ENCODE measurements around the gene CCL26. TPM values are rescaled to one million over a fixed set of nuclear protein-coding genes. Genes with fewer than 3 reads are reported as not detected.

CCL26 gene
- total RNA-seq, 1 donor = not detected

Other genes with a start within 250 kb of the CCL26 start
- 19.4 TPM for gene HIP1, start 33.3 kb downstream of the CCL26 start, total RNA-seq
- not detected for gene CCL24, start 41.6 kb upstream of the CCL26 start, total RNA-seq
- gene RHBDD2, start 106.8 kb upstream of the CCL26 start, total RNA-seq = 32.0 TPM
- 50.4 TPM for gene POR, start 142.9 kb upstream of the CCL26 start, total RNA-seq
- 9.4 TPM for gene TMEM120A, start 222.4 kb upstream of the CCL26 start, total RNA-seq